WTC11 (cell line): ENCODE results near the gene CEP250. TPM values are rescaled to one million over a fixed set of nuclear protein-coding genes. Genes with fewer than 3 reads are reported as not detected.
A peak's percentile ranks its signal among the peaks of the same experiment; 100 is the strongest.

Experiments used
- ATAC-seq: fragments of 200-7000 bp; cut with Tn5 transposase; 2 replicates; pipeline ENCODE4 v1.10.0; 2021; ENCODE audit warnings: mild to moderate bottlenecking, moderate library complexity
- Bru-seq: library from RNA; stranded (reverse); fragments of 400-500 nt; gene quantifications from one replicate; lab custom pipeline; 2021; lab: Mats Ljungman, UMichigan
- CTCF ChIA-PET: fragments of 300-600 bp; sonication (Branson Sonifier 250); formaldehyde crosslinking; loops from one replicate; lab custom pipeline; 2021; ENCODE audit warnings: antibody characterized with exemption; lab: Charles Lee
- POLR2A ChIA-PET: fragments of 350-600 bp; sonication (Branson Sonifier 250); formaldehyde crosslinking; loops from one replicate; lab custom pipeline; 2021; ENCODE audit warnings: antibody characterized with exemption; lab: Charles Lee
- DNase-seq: peaks from one replicate; pipeline ENCODE4 v3.0.0; 2021; ENCODE audit warnings: low spot score
- H3K27ac Mint-ChIP-seq: 2 replicates; pipeline ENCODE4 v1.8.0; 2021; ENCODE audit warnings: mixed read lengths
- H3K27me3 Mint-ChIP-seq: 2 replicates; pipeline ENCODE4 v1.8.0; 2021; ENCODE audit warnings: low read depth, mild to moderate bottlenecking, moderate library complexity, mixed read lengths
- H3K36me3 Mint-ChIP-seq: 2 replicates; pipeline ENCODE4 v1.8.0; 2021; ENCODE audit warnings: mixed read lengths
- H3K4me1 Mint-ChIP-seq: 2 replicates; pipeline ENCODE4 v1.8.0; 2022; ENCODE audit warnings: mixed read lengths
- H3K4me3 Mint-ChIP-seq: 2 replicates; pipeline ENCODE4 v1.8.0; 2021; ENCODE audit warnings: mild to moderate bottlenecking, moderate library complexity, mixed read lengths
- H3K9me3 Mint-ChIP-seq: 2 replicates; pipeline ENCODE4 v1.8.0; 2021; ENCODE audit warnings: mixed read lengths
- FOXP1 ChIP-seq: sonication (generic); formaldehyde crosslinking; IDR thresholded peaks from 2 replicates; pipeline ENCODE4 v1.8.0; 2022; ENCODE audit warnings: missing genetic modification reagents, mild to moderate bottlenecking, moderate library complexity, borderline replicate concordance
- GABPB1 ChIP-seq: sonication (generic); formaldehyde crosslinking; IDR thresholded peaks from 2 replicates; pipeline ENCODE4 v1.8.1; 2023; ENCODE audit warnings: mild to moderate bottlenecking, missing genetic modification reagents
- SP1 ChIP-seq: sonication (generic); formaldehyde crosslinking; conservative IDR thresholded peaks from 2 replicates; pipeline ENCODE4 v1.8.1; 2022; ENCODE audit warnings: missing genetic modification reagents
- long read RNA-seq, 3 experiments: library from RNA in 1 of 3; library from capped mRNA in 1 of 3; library from polyadenylated mRNA in 1 of 3; unstranded in 2 of 3; stranded (forward) in 1 of 3; transcript quantifications; one replicate each; pipeline ENCODE4 v2.0.0, GENCODE V29; 2021
- total RNA-seq: library from RNA; stranded (reverse); gene quantifications from 3 replicates; pipeline ENCODE4 v1.2.3, GENCODE V29; 2021
- TF ChIP-seq, protein P1 (sequence below): sonication (generic); formaldehyde crosslinking; IDR thresholded peaks from 2 replicates; pipeline ENCODE4 v1.8.0; 2022; ENCODE audit warnings: mild to moderate bottlenecking, missing genetic modification reagents
- TF ChIP-seq, protein P2 (sequence below): sonication (generic); formaldehyde crosslinking; IDR thresholded peaks from 2 replicates; pipeline ENCODE4 v1.8.1; 2023; ENCODE audit warnings: mild to moderate bottlenecking, missing genetic modification reagents, moderate library complexity
- TF ChIP-seq, protein P3 (sequence below): sonication (generic); formaldehyde crosslinking; IDR thresholded peaks from 2 replicates; pipeline ENCODE4 v1.8.1; 2023; ENCODE audit warnings: mild to moderate bottlenecking, moderate library complexity, missing genetic modification reagents
- TF ChIP-seq, protein P4 (sequence below): sonication (generic); formaldehyde crosslinking; IDR thresholded peaks from 2 replicates; pipeline ENCODE4 v1.8.0; 2022; ENCODE audit warnings: mild to moderate bottlenecking, missing genetic modification reagents
- TF ChIP-seq, protein P5 (sequence below): sonication (generic); formaldehyde crosslinking; IDR thresholded peaks from 2 replicates; pipeline ENCODE4 v1.8.1; 2022; ENCODE audit warnings: mild to moderate bottlenecking, moderate library complexity, missing genetic modification reagents
- TF ChIP-seq, protein P6 (sequence below): fragments of 250-450 bp; sonication (Bioruptor Pico); IDR thresholded peaks from 2 replicates; pipeline ENCODE4 v1.9.0; 2021; ENCODE audit warnings: mild to moderate bottlenecking
- TF ChIP-seq, protein P7 (sequence below): fragments of 250-450 bp; sonication (Bioruptor Pico); IDR thresholded peaks from 2 replicates; pipeline ENCODE4 v1.8.0; 2021; ENCODE audit warnings: mild to moderate bottlenecking
- TF ChIP-seq, protein P8 (sequence below): sonication (generic); formaldehyde crosslinking; IDR thresholded peaks from 2 replicates; pipeline ENCODE4 v1.8.0; 2022; ENCODE audit warnings: mild to moderate bottlenecking, missing genetic modification reagents
- TF ChIP-seq, protein P9 (sequence below): sonication (generic); formaldehyde crosslinking; IDR thresholded peaks from 2 replicates; pipeline ENCODE4 v1.8.1; 2023; ENCODE audit warnings: mild to moderate bottlenecking, missing genetic modification reagents
- TF ChIP-seq, protein P10 (sequence below): sonication (generic); formaldehyde crosslinking; IDR thresholded peaks from 2 replicates; pipeline ENCODE4 v1.8.1; 2023; ENCODE audit warnings: mild to moderate bottlenecking, missing genetic modification reagents

CEP250 gene, protein sequence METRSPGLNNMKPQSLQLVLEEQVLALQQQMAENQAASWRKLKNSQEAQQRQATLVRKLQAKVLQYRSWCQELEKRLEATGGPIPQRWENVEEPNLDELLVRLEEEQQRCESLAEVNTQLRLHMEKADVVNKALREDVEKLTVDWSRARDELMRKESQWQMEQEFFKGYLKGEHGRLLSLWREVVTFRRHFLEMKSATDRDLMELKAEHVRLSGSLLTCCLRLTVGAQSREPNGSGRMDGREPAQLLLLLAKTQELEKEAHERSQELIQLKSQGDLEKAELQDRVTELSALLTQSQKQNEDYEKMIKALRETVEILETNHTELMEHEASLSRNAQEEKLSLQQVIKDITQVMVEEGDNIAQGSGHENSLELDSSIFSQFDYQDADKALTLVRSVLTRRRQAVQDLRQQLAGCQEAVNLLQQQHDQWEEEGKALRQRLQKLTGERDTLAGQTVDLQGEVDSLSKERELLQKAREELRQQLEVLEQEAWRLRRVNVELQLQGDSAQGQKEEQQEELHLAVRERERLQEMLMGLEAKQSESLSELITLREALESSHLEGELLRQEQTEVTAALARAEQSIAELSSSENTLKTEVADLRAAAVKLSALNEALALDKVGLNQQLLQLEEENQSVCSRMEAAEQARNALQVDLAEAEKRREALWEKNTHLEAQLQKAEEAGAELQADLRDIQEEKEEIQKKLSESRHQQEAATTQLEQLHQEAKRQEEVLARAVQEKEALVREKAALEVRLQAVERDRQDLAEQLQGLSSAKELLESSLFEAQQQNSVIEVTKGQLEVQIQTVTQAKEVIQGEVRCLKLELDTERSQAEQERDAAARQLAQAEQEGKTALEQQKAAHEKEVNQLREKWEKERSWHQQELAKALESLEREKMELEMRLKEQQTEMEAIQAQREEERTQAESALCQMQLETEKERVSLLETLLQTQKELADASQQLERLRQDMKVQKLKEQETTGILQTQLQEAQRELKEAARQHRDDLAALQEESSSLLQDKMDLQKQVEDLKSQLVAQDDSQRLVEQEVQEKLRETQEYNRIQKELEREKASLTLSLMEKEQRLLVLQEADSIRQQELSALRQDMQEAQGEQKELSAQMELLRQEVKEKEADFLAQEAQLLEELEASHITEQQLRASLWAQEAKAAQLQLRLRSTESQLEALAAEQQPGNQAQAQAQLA (N-terminal part only)
- total RNA-seq: 63.1 to 66.9 TPM (median 65.8 TPM) in 3 replicates
- percentile 70 among the genes with signal in this experiment for Bru-seq, nascent RNA
- long read RNA-seq, experiment 1, full-length matches to known transcripts: 4 of 66 reads
- long read RNA-seq, experiment 1, partial matches to known transcripts: 41 of 66 reads
- long read RNA-seq, experiment 1, other reads (novel, unspliced or antisense): 21 of 66 reads
- long read RNA-seq, experiment 2, partial matches to known transcripts: 25 of 34 reads
- long read RNA-seq, experiment 2, other reads (novel, unspliced or antisense): 9 of 34 reads
- long read RNA-seq, experiment 3, partial matches to known transcripts: 0 of 6 reads
- long read RNA-seq, experiment 3, other reads (novel, unspliced or antisense): 4 of 6 reads

DNA sequence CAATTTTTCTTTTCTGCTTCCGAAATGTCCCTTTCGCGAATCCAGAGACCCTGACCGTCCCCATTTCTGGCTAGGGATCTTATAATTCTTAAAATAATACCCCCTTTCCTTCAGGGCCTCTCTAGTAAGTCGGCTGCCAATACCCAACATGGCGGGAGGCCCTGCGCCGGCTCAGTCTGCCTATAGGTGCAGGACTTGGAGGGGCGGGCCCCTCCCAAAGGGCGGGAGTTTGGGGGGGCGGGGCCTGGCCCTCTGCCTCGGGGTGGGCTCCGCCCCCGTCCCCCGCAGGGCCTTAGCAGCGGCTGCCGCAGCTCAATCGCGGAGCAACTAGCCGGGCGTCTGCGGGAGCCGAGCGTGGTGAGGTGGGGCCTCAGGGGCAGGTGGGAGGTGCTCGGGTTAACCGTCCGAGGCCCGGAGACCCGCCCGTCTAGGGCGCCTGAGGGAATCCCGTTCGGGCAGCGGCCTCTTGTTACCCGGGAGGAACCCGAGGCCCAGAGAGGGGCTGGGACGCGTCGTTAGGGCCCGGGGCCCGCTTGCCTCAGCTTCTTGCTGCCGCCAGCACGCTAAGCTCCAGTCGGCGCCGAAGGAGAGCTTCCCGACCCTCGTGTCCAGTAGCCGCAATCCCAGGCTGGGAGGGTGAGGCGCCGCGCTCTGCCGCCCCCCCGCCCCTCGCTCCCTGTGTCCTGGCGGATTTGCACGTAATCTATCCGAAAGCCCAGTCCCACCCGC, at the start of gene CEP250:
Gene CEP250 (plus strand): TSS at position 718 of the 729 bp plus-strand sequence. CDS start 6,770 bp downstream, outside the sequence.
- peak within 1 kb of the TSS; percentile 90 for H3K4me3 Mint-ChIP-seq
- peaks cover 32% of the 10 kb centered on the region for H3K4me1 Mint-ChIP-seq
- CTCF ChIA-PET: interaction anchor here (0.7 to 2.5 kb wide), 18 partner anchors 9 to 685 kb away, joined by 3 to 24 read pairs (median 6); partner anchors contain the start of genes ERGIC3, SPAG4, TRPC4AP and UQCC1
- H3K9me3 Mint-ChIP-seq: no peaks in the 10 kb centered on the region
- peak; percentile 97 for DNase-seq
- H3K27ac Mint-ChIP-seq: peak within 1 kb of the TSS; percentile 99
- peak; percentile 92 for ATAC-seq
- POLR2A ChIA-PET: interaction anchor here (0.6 to 2.9 kb wide), 24 partner anchors 8 to 610 kb away, joined by 3 to 12 read pairs (median 4); partner anchors contain the start of genes EIF6, ERGIC3, GDF5 and RBM39
- H3K36me3 Mint-ChIP-seq: peaks cover 6% of the 10 kb centered on the region; the same call in 1 of the 2 replicates
- no peaks in the 10 kb centered on the region for H3K27me3 Mint-ChIP-seq
- TF ChIP-seq, protein P1, sequence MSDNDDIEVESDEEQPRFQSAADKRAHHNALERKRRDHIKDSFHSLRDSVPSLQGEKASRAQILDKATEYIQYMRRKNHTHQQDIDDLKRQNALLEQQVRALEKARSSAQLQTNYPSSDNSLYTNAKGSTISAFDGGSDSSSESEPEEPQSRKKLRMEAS (CRISPR knock-in tag): peak; percentile 68
- TF ChIP-seq FOXP1 (CRISPR knock-in tag) (peak; percentile 88; the same call in 1 of the 2 replicates), SP1 (peak; percentile 83), GABPB1 (CRISPR knock-in tag) (0 out of 2 replicates have a peak, but pooled peaks have one; percentile 37)
- TF ChIP-seq, protein P2, sequence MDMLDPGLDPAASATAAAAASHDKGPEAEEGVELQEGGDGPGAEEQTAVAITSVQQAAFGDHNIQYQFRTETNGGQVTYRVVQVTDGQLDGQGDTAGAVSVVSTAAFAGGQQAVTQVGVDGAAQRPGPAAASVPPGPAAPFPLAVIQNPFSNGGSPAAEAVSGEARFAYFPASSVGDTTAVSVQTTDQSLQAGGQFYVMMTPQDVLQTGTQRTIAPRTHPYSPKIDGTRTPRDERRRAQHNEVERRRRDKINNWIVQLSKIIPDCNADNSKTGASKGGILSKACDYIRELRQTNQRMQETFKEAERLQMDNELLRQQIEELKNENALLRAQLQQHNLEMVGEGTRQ: peak; percentile 34; the same call in 1 of the 2 replicates
- TF ChIP-seq, protein P3, sequence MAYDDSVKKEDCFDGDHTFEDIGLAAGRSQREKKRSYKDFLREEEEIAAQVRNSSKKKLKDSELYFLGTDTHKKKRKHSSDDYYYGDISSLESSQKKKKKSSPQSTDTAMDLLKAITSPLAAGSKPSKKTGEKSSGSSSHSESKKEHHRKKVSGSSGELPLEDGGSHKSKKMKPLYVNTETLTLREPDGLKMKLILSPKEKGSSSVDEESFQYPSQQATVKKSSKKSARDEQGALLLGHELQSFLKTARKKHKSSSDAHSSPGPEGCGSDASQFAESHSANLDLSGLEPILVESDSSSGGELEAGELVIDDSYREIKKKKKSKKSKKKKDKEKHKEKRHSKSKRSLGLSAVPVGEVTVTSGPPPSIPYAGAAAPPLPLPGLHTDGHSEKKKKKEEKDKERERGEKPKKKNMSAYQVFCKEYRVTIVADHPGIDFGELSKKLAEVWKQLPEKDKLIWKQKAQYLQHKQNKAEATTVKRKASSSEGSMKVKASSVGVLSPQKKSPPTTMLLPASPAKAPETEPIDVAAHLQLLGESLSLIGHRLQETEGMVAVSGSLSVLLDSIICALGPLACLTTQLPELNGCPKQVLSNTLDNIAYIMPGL (CRISPR knock-in tag): peak; percentile 72; the same call in 1 of the 2 replicates
- TF ChIP-seq, protein P4, sequence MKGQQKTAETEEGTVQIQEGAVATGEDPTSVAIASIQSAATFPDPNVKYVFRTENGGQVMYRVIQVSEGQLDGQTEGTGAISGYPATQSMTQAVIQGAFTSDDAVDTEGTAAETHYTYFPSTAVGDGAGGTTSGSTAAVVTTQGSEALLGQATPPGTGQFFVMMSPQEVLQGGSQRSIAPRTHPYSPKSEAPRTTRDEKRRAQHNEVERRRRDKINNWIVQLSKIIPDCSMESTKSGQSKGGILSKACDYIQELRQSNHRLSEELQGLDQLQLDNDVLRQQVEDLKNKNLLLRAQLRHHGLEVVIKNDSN (CRISPR knock-in tag): peak; percentile 40; the same call in 1 of the 2 replicates
- TF ChIP-seq, protein P5, sequence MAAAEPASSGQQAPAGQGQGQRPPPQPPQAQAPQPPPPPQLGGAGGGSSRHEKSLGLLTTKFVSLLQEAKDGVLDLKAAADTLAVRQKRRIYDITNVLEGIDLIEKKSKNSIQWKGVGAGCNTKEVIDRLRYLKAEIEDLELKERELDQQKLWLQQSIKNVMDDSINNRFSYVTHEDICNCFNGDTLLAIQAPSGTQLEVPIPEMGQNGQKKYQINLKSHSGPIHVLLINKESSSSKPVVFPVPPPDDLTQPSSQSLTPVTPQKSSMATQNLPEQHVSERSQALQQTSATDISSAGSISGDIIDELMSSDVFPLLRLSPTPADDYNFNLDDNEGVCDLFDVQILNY (CRISPR knock-in tag): peak; percentile 74; the same call in 1 of the 2 replicates
- TF ChIP-seq, protein P6, sequence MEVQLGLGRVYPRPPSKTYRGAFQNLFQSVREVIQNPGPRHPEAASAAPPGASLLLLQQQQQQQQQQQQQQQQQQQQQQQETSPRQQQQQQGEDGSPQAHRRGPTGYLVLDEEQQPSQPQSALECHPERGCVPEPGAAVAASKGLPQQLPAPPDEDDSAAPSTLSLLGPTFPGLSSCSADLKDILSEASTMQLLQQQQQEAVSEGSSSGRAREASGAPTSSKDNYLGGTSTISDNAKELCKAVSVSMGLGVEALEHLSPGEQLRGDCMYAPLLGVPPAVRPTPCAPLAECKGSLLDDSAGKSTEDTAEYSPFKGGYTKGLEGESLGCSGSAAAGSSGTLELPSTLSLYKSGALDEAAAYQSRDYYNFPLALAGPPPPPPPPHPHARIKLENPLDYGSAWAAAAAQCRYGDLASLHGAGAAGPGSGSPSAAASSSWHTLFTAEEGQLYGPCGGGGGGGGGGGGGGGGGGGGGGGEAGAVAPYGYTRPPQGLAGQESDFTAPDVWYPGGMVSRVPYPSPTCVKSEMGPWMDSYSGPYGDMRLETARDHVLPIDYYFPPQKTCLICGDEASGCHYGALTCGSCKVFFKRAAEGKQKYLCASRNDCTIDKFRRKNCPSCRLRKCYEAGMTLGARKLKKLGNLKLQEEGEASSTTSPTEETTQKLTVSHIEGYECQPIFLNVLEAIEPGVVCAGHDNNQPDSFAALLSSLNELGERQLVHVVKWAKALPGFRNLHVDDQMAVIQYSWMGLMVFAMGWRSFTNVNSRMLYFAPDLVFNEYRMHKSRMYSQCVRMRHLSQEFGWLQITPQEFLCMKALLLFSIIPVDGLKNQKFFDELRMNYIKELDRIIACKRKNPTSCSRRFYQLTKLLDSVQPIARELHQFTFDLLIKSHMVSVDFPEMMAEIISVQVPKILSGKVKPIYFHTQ (CRISPR knock-in tag): no peak
- TF ChIP-seq, protein P7, sequence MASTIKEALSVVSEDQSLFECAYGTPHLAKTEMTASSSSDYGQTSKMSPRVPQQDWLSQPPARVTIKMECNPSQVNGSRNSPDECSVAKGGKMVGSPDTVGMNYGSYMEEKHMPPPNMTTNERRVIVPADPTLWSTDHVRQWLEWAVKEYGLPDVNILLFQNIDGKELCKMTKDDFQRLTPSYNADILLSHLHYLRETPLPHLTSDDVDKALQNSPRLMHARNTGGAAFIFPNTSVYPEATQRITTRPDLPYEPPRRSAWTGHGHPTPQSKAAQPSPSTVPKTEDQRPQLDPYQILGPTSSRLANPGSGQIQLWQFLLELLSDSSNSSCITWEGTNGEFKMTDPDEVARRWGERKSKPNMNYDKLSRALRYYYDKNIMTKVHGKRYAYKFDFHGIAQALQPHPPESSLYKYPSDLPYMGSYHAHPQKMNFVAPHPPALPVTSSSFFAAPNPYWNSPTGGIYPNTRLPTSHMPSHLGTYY: no peak
- TF ChIP-seq, protein P8, sequence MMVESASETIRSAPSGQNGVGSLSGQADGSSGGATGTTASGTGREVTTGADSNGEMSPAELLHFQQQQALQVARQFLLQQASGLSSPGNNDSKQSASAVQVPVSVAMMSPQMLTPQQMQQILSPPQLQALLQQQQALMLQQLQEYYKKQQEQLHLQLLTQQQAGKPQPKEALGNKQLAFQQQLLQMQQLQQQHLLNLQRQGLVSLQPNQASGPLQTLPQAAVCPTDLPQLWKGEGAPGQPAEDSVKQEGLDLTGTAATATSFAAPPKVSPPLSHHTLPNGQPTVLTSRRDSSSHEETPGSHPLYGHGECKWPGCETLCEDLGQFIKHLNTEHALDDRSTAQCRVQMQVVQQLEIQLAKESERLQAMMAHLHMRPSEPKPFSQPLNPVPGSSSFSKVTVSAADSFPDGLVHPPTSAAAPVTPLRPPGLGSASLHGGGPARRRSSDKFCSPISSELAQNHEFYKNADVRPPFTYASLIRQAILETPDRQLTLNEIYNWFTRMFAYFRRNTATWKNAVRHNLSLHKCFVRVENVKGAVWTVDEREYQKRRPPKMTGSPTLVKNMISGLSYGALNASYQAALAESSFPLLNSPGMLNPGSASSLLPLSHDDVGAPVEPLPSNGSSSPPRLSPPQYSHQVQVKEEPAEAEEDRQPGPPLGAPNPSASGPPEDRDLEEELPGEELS: peak; percentile 74
- TF ChIP-seq, protein P9, sequence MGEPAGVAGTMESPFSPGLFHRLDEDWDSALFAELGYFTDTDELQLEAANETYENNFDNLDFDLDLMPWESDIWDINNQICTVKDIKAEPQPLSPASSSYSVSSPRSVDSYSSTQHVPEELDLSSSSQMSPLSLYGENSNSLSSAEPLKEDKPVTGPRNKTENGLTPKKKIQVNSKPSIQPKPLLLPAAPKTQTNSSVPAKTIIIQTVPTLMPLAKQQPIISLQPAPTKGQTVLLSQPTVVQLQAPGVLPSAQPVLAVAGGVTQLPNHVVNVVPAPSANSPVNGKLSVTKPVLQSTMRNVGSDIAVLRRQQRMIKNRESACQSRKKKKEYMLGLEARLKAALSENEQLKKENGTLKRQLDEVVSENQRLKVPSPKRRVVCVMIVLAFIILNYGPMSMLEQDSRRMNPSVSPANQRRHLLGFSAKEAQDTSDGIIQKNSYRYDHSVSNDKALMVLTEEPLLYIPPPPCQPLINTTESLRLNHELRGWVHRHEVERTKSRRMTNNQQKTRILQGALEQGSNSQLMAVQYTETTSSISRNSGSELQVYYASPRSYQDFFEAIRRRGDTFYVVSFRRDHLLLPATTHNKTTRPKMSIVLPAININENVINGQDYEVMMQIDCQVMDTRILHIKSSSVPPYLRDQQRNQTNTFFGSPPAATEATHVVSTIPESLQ (CRISPR knock-in tag): peak; percentile 33; the same call in 1 of the 2 replicates
- TF ChIP-seq, protein P10, sequence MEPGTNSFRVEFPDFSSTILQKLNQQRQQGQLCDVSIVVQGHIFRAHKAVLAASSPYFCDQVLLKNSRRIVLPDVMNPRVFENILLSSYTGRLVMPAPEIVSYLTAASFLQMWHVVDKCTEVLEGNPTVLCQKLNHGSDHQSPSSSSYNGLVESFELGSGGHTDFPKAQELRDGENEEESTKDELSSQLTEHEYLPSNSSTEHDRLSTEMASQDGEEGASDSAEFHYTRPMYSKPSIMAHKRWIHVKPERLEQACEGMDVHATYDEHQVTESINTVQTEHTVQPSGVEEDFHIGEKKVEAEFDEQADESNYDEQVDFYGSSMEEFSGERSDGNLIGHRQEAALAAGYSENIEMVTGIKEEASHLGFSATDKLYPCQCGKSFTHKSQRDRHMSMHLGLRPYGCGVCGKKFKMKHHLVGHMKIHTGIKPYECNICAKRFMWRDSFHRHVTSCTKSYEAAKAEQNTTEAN (CRISPR knock-in tag): no peak
